Loucy (cell line): ENCODE results near the gene EPHB1.

Experiments used
- H2AFZ ChIP-seq: fragments of 200-600 bp; sonication (generic); 2 replicates; pipeline ENCODE4 v1.6.0; 2016; ENCODE audit warnings: antibody characterized with exemption, mild to moderate bottlenecking, low read length, moderate library complexity
- H3F3A ChIP-seq: fragments of 200-600 bp; 2 replicates; pipeline ENCODE4 v1.6.0; 2016; ENCODE audit warnings: antibody characterized with exemption, low read depth, mild to moderate bottlenecking
- H3K27me3 ChIP-seq: fragments of 200-600 bp; sonication (generic); 2 replicates; pipeline ENCODE4 v1.6.1; 2014; ENCODE audit warnings: low read length, mild to moderate bottlenecking; ENCODE audit not compliant: insufficient read depth, poor library complexity, severe bottlenecking
- H3K36me3 ChIP-seq: fragments of 200-600 bp; sonication (generic); 2 replicates; pipeline ENCODE4 v1.6.1; 2016; ENCODE audit warnings: low read length; ENCODE audit not compliant: insufficient read depth
- H3K4me1 ChIP-seq: fragments of 200-600 bp; sonication (generic); 2 replicates; pipeline ENCODE4 v1.5.1; 2014; ENCODE audit warnings: low read length, mild to moderate bottlenecking; ENCODE audit not compliant: insufficient read depth, poor library complexity, severe bottlenecking
- H3K4me2 ChIP-seq: fragments of 200-600 bp; sonication (generic); 2 replicates; pipeline ENCODE4 v1.6.0; 2014; ENCODE audit warnings: antibody characterized with exemption, low read length, low read depth, mild to moderate bottlenecking; ENCODE audit not compliant: poor library complexity, severe bottlenecking
- H3K4me3 ChIP-seq: fragments of 200-600 bp; sonication (generic); 2 replicates; pipeline ENCODE4 v1.5.1; 2014; ENCODE audit warnings: low read length, mild to moderate bottlenecking, mixed read lengths; ENCODE audit not compliant: poor library complexity, severe bottlenecking
- H3K79me2 ChIP-seq: fragments of 200-600 bp; sonication (generic); 2 replicates; pipeline ENCODE4 v1.6.1; 2014; ENCODE audit warnings: low read length; ENCODE audit not compliant: insufficient read depth
- H3K9ac ChIP-seq: fragments of 200-600 bp; sonication (generic); 2 replicates; pipeline ENCODE4 v1.6.0; 2014; ENCODE audit warnings: mild to moderate bottlenecking, low read depth, low read length, moderate library complexity; ENCODE audit not compliant: poor library complexity, severe bottlenecking
- H3K9me2 ChIP-seq: fragments of 200-600 bp; sonication (generic); replicated peaks from 2 replicates; pipeline ENCODE4 v1.6.1; 2016; ENCODE audit warnings: low read depth, low read length, mixed read lengths
- H3K9me3 ChIP-seq: fragments of 200-600 bp; sonication (generic); 2 replicates; pipeline ENCODE4 v1.6.1; 2014; ENCODE audit warnings: mild to moderate bottlenecking, antibody characterized with exemption, low read length, low read depth; ENCODE audit not compliant: insufficient read depth
- H4K20me1 ChIP-seq: fragments of 200-600 bp; sonication (generic); 2 replicates; pipeline ENCODE4 v1.6.0; 2014; ENCODE audit warnings: antibody characterized with exemption, low read length, mild to moderate bottlenecking; ENCODE audit not compliant: insufficient read depth, poor library complexity, severe bottlenecking
- EZH2phosphoT487 ChIP-seq: fragments of 200-600 bp; IDR thresholded peaks from 2 replicates; pipeline ENCODE4 v1.6.1; 2018; ENCODE audit warnings: antibody characterized with exemption, mild to moderate bottlenecking, moderate library complexity, borderline replicate concordance
- TF ChIP-seq, protein P1 (sequence below): fragments of 200-600 bp; sonication (generic); conservative IDR thresholded peaks from 2 replicates; pipeline ENCODE4 v1.5.1; 2014; ENCODE audit warnings: mild to moderate bottlenecking, antibody characterized with exemption, low read length

Gene EPHB1

DNA sequence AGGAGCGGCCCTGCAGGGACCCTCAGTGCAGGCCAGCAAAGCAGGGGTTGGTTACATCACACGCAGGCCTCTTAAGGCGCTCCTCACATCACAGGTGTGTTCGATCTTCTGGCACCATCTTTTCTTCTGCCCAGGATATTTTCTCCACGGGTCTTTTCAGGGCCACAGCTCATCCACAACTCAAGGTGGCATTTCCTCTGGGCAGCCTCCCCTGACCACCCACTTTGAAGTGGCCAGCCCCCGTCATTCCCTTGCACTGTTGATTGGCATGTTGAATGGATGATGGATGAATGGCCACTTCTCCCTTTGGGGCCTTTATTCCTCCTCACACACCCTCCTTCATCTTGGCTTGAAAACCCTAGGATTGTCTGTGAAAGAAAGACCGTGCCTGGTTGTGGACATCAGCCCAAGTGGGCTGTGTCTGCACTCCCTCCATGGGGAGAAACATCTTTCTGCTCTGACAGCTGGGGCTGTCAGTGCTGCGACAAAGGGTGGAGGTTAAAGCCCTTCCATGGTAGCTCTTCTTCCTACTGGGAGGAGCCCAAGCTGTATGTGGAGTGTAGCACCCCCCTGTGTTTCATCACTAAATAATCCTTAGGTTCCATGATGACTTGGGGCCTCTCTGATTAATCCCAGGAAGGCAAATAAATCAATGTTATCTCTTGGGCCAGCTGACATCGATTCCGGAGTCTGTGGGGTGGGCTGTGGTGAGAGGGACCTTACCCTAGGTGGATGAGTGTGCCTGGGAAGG lies 102.5 kb downstream of the EPHB1 start:
- Histone ChIP-seq H3K4me3 (no peak overlapping the region), H3K36me3 (no peaks in the 10 kb centered on the region), H3K9ac (no peak overlapping the region), H3K4me1 (no peaks in the 10 kb centered on the region), H3K79me2 (no peaks in the 10 kb centered on the region), H3K9me2 (no peaks in the 10 kb centered on the region), H2AFZ (no peak overlapping the region), H3K4me2 (no peak overlapping the region), H3K27me3 (no peaks in the 10 kb centered on the region), H4K20me1 (no peaks in the 10 kb centered on the region), H3K9me3 (no peaks in the 10 kb centered on the region), H3F3A (no peaks in the 10 kb centered on the region)
- TF ChIP-seq, protein P1, sequence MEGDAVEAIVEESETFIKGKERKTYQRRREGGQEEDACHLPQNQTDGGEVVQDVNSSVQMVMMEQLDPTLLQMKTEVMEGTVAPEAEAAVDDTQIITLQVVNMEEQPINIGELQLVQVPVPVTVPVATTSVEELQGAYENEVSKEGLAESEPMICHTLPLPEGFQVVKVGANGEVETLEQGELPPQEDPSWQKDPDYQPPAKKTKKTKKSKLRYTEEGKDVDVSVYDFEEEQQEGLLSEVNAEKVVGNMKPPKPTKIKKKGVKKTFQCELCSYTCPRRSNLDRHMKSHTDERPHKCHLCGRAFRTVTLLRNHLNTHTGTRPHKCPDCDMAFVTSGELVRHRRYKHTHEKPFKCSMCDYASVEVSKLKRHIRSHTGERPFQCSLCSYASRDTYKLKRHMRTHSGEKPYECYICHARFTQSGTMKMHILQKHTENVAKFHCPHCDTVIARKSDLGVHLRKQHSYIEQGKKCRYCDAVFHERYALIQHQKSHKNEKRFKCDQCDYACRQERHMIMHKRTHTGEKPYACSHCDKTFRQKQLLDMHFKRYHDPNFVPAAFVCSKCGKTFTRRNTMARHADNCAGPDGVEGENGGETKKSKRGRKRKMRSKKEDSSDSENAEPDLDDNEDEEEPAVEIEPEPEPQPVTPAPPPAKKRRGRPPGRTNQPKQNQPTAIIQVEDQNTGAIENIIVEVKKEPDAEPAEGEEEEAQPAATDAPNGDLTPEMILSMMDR = no peak
- no peak for TF ChIP-seq EZH2phosphoT487

DNA sequence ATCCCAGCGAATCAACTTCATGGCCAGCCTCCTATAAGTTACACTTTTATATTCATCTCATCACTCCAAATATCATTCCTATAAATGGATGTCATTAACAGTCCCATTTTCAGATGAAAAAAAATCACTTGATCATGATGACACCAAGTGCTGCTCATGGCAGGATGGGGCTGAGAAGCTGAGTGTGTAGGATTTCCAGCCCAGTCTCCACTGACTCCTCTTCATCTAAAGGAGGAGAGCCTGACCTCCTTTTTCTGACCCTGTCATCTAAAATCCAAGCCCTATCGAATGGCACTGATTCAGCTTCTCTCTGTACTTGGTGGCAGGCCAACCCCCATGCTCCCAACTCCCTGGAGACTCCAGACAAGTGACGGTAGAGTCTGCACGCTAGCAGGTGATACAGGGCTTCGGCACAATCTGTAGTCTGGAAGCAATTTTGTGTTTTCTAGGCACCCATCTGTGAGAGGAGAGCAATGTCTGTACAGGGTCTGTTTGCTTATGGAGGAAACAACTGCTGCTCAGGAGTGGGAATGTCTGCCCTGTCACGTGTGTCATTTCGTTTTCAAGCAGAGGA lies 103.2 kb downstream of the EPHB1 start:
- Histone ChIP-seq H3K9me2 (no peaks in the 10 kb centered on the region), H4K20me1 (no peaks in the 10 kb centered on the region), H3K27me3 (no peaks in the 10 kb centered on the region), H3K9me3 (no peaks in the 10 kb centered on the region), H3F3A (no peaks in the 10 kb centered on the region), H3K79me2 (no peaks in the 10 kb centered on the region), H3K4me1 (no peaks in the 10 kb centered on the region), H3K4me3 (no peak overlapping the region), H3K9ac (no peak overlapping the region), H2AFZ (no peak overlapping the region), H3K4me2 (no peak overlapping the region), H3K36me3 (no peaks in the 10 kb centered on the region)
- TF ChIP-seq, protein P1 = no peak
- no peak for TF ChIP-seq EZH2phosphoT487

DNA sequence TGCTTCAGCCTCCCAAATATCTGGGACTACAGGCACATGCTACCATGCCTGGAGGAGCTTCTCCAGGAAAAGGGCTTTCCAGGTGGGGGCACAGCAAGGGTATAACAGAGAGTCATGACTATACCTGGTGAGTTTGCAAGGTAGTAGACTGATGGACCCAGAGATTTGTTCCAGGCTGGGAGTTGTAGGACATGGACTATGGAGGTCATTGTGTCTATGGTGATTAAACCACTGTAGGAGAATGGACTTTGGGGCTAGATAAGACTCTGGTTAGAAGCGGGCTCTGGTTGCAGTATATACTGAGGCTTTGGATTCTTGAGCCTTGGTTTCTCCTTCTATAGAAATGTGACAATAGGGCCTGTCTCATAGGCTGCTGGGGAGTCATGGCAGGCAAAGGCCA lies 104.7 kb downstream of the EPHB1 start:
- Histone ChIP-seq H3F3A (no peaks in the 10 kb centered on the region), H3K4me3 (no peak overlapping the region), H2AFZ (no peak overlapping the region), H3K9me2 (no peaks in the 10 kb centered on the region), H3K36me3 (no peaks in the 10 kb centered on the region), H3K4me1 (peaks cover 3% of the 10 kb centered on the region), H3K9ac (no peak overlapping the region), H3K79me2 (no peaks in the 10 kb centered on the region), H4K20me1 (no peaks in the 10 kb centered on the region), H3K9me3 (no peaks in the 10 kb centered on the region), H3K4me2 (no peak overlapping the region), H3K27me3 (no peaks in the 10 kb centered on the region)
- TF ChIP-seq EZH2phosphoT487 = no peak
- TF ChIP-seq, protein P1 = no peak
